Neural progenitor cell (in vitro differentiated cells): ENCODE results near the gene PRR19. TPM values are rescaled to one million over a fixed set of nuclear protein-coding genes. Genes with fewer than 3 reads are reported as not detected.
A peak's percentile ranks its signal among the peaks of the same experiment; 100 is the strongest.

Experiments
- DNase-seq: peaks from one replicate; pipeline ENCODE4 v3.0.0-alpha.2; 2016; ENCODE audit warnings: low spot score
- H2AFZ ChIP-seq: fragments of 200-600 bp; sonication (generic); replicated peaks from 2 replicates; pipeline ENCODE4 v1.6.1; 2016; ENCODE audit warnings: antibody characterized with exemption
- H3F3A ChIP-seq: fragments of 200-600 bp; sonication (generic); 2 replicates; pipeline ENCODE4 v1.6.1; 2016; ENCODE audit warnings: antibody characterized with exemption, low read depth
- H3K27ac ChIP-seq: fragments of 200-600 bp; sonication (generic); 2 replicates; pipeline ENCODE4 v1.5.1; 2016; ENCODE audit warnings: mild to moderate bottlenecking
- H3K27me3 ChIP-seq: fragments of 200-600 bp; sonication (generic); 2 replicates; pipeline ENCODE4 v1.6.1; 2016; ENCODE audit warnings: mild to moderate bottlenecking, moderate library complexity
- H3K36me3 ChIP-seq: fragments of 200-600 bp; sonication (generic); 2 replicates; pipeline ENCODE4 v1.5.1; 2016
- H3K4me1 ChIP-seq: fragments of 200-600 bp; sonication (generic); 2 replicates; pipeline ENCODE4 v1.6.1; 2016; ENCODE audit warnings: mixed run types
- H3K4me2 ChIP-seq: fragments of 200-600 bp; sonication (generic); 2 replicates; pipeline ENCODE4 v1.6.1; 2016
- H3K4me3 ChIP-seq: fragments of 200-600 bp; sonication (generic); 2 replicates; pipeline ENCODE4 v1.5.1; 2016
- H3K79me2 ChIP-seq: fragments of 200-600 bp; sonication (generic); 2 replicates; pipeline ENCODE4 v1.6.1; 2016; ENCODE audit warnings: low read depth
- H3K9ac ChIP-seq: fragments of 200-600 bp; sonication (generic); 2 replicates; pipeline ENCODE4 v1.6.1; 2016
- H3K9me3 ChIP-seq: fragments of 200-600 bp; sonication (generic); 2 replicates; pipeline ENCODE4 v1.5.1; 2016; ENCODE audit warnings: low read depth
- H4K20me1 ChIP-seq: fragments of 200-600 bp; sonication (generic); 2 replicates; pipeline ENCODE4 v1.6.1; 2016; ENCODE audit warnings: low read depth
- H3K27ac Mint-ChIP-seq: 3 replicates; pipeline ENCODE4 v1.8.0; 2021; ENCODE audit warnings: mixed read lengths
- H3K27me3 Mint-ChIP-seq: 2 replicates; pipeline ENCODE4 v1.8.0; 2022; ENCODE audit warnings: low read depth, mild to moderate bottlenecking, inconsistent platforms, moderate library complexity, mixed read lengths; ENCODE audit not compliant: insufficient read depth
- H3K36me3 Mint-ChIP-seq: 3 replicates; pipeline ENCODE4 v1.8.0; 2021; ENCODE audit warnings: mixed read lengths
- H3K4me1 Mint-ChIP-seq: 3 replicates; pipeline ENCODE4 v1.8.0; 2021; ENCODE audit warnings: mixed read lengths
- H3K4me3 Mint-ChIP-seq: 3 replicates; pipeline ENCODE4 v1.8.0; 2021; ENCODE audit warnings: mild to moderate bottlenecking, moderate library complexity, mixed read lengths
- H3K9me3 Mint-ChIP-seq: 3 replicates; pipeline ENCODE4 v1.8.0; 2020; ENCODE audit warnings: mixed read lengths
- EZH2 ChIP-seq: fragments of 200-600 bp; sonication (generic); IDR thresholded peaks from 2 replicates; pipeline ENCODE4 v1.6.1; 2017; ENCODE audit warnings: antibody characterized with exemption, mild to moderate bottlenecking, moderate library complexity
- EZH2phosphoT487 ChIP-seq: fragments of 200-600 bp; sonication (generic); IDR thresholded peaks from 2 replicates; pipeline ENCODE4 v1.6.1; 2017; ENCODE audit warnings: antibody characterized with exemption
- total RNA-seq: library from RNA; depleted of rRNA; stranded (reverse); fragments of >200 nt; gene quantifications from 2 replicates; pipeline ENCODE4 v1.2.3, GENCODE V29; 2015; ENCODE audit warnings: low replicate concordance
- TF ChIP-seq, protein P1 (sequence below): fragments of 200-600 bp; sonication (generic); IDR thresholded peaks from 2 replicates; pipeline ENCODE4 v1.5.1; 2017; ENCODE audit warnings: antibody characterized with exemption, mild to moderate bottlenecking

PRR19 gene
- total RNA-seq, 1 donor from 2014 or later: 1.0 TPM

DNA sequence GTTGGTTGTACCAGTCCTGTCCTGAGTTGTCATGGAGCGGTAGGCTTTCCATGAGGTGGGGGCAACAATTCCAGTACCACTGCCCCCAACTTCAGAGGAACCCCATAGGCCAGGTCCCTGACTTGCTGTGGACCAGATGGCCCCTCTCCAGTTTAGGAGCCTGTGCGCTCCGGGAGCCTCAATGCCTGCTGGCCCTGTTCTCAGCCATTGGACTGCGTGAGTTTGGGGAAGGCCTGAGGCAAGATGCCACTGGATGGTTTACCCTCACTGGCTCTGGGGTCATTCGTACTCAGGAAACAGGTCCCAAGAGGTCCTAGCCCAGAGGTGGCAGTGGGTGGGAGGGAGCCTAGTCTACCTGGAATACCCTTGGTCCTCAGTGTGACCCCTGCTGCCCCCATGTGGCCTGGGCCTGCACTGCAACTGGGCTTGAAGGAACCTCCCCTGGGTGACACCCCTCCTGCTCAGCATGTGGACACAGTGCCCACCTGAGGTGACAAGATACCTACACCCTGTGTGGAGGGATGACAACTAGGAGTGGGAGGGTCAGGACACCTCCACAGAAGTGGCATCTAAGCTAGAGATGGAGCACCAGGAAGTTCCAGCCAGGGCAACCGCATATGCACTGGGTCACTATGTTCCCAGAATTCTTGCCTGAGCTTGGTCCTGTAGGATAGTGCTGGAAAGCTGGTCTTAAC is 6.0 kb upstream of the PRR19 start:
- Histone ChIP-seq H3K4me1 (peaks cover under 1% of the 10 kb centered on the region), H3K9me3 (no peaks in the 10 kb centered on the region), H3K36me3 (no peaks in the 10 kb centered on the region), H3F3A (peaks cover 30% of the 10 kb centered on the region), H3K4me2 (no peak overlapping the region), H3K27me3 (no peaks in the 10 kb centered on the region), H4K20me1 (peaks cover 28% of the 10 kb centered on the region), H3K27ac (no peak overlapping the region), H3K9ac (no peak overlapping the region), H3K79me2 (peaks cover 10% of the 10 kb centered on the region), H2AFZ (no peak overlapping the region), H3K4me3 (no peak overlapping the region)
- peaks cover 10% of the 10 kb centered on the region for H3K27me3 Mint-ChIP-seq
- H3K4me1 Mint-ChIP-seq: peaks cover 7% of the 10 kb centered on the region
- TF ChIP-seq, protein P1, sequence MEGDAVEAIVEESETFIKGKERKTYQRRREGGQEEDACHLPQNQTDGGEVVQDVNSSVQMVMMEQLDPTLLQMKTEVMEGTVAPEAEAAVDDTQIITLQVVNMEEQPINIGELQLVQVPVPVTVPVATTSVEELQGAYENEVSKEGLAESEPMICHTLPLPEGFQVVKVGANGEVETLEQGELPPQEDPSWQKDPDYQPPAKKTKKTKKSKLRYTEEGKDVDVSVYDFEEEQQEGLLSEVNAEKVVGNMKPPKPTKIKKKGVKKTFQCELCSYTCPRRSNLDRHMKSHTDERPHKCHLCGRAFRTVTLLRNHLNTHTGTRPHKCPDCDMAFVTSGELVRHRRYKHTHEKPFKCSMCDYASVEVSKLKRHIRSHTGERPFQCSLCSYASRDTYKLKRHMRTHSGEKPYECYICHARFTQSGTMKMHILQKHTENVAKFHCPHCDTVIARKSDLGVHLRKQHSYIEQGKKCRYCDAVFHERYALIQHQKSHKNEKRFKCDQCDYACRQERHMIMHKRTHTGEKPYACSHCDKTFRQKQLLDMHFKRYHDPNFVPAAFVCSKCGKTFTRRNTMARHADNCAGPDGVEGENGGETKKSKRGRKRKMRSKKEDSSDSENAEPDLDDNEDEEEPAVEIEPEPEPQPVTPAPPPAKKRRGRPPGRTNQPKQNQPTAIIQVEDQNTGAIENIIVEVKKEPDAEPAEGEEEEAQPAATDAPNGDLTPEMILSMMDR: peak; percentile 91
- no peak for TF ChIP-seq EZH2phosphoT487
- no peaks in the 10 kb centered on the region for H3K9me3 Mint-ChIP-seq
- DNase-seq: peak; percentile 80
- no peak overlapping the region for H3K27ac Mint-ChIP-seq
- H3K4me3 Mint-ChIP-seq: no peak overlapping the region
- peaks cover 18% of the 10 kb centered on the region for H3K36me3 Mint-ChIP-seq

DNA sequence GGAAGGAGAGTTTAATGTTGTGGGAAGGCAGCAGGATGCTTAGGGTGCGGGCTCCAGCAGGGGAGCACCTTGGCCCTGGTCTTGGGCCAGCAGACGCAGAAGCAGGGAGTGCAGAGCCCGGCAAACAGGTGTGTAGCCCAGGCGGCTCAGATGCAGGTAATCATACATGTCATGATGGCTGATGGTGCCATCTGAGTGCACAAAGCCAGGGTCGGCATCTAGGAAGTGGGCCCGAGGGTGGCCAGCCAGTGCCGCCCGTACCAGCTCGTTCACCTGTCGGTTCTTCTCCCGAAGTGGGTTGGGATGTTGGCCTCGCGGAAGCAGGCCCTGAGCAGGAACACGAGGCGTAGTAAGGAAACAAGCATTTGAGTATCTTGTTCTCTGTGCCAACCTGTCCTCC is 4.9 kb upstream of the PRR19 start:
- no peaks in the 10 kb centered on the region for H3K36me3 ChIP-seq
- no peaks in the 10 kb centered on the region for H3K27me3 ChIP-seq
- Mint-ChIP-seq H3K36me3 (peaks cover 10% of the 10 kb centered on the region), H3K4me1 (peaks cover 14% of the 10 kb centered on the region), H3K9me3 (no peaks in the 10 kb centered on the region), H3K27me3 (peaks cover 10% of the 10 kb centered on the region), H3K4me3 (peak overlapping the region; percentile 6), H3K27ac (no peak overlapping the region)
- H3K9ac ChIP-seq: no peak overlapping the region
- no peak overlapping the region for H3K4me2 ChIP-seq
- peaks cover 8% of the 10 kb centered on the region for H3K4me1 ChIP-seq
- no peak overlapping the region for H2AFZ ChIP-seq
- no peak overlapping the region for H3K4me3 ChIP-seq
- H4K20me1 ChIP-seq: peaks cover 29% of the 10 kb centered on the region
- H3K79me2 ChIP-seq: peaks cover 20% of the 10 kb centered on the region
- no peak overlapping the region for H3K27ac ChIP-seq
- no peaks in the 10 kb centered on the region for H3K9me3 ChIP-seq
- peaks cover 32% of the 10 kb centered on the region for H3F3A ChIP-seq
- no peak for TF ChIP-seq EZH2
- TF ChIP-seq, protein P1: no peak
- no peak for TF ChIP-seq EZH2phosphoT487
- DNase-seq: no peak

DNA sequence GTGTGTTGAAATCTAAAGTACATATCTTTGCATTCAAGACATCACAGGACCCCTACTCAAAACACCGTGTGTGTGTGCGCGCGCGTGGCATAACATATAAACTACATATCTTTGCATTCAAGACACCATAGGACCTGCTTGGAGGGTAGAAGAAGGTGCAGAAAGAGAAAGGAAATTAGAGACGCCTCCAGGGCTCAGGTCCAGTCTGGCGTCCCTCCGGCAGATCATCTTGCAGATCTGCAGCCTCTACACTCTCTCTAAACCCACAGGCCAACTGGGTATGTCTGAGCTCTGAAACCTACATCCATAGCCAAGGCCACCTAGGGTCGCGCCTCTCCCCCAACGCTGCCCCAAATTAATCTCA is 1.2 kb downstream of the PRR19 start:
- H3K27ac Mint-ChIP-seq: peak overlapping the region; percentile 99
- peak overlapping the region; percentile 92 for H3K4me3 Mint-ChIP-seq
- Histone ChIP-seq H3K9me3 (no peaks in the 10 kb centered on the region), H2AFZ (peak overlapping the region; percentile 87), H3K4me1 (peaks cover 14% of the 10 kb centered on the region), H3K9ac (no peak overlapping the region), H4K20me1 (peaks cover 13% of the 10 kb centered on the region), H3K27ac (no peak overlapping the region), H3K4me3 (peak overlapping the region; percentile 77), H3K79me2 (peaks cover 22% of the 10 kb centered on the region), H3K4me2 (peak overlapping the region; percentile 91), H3K36me3 (no peaks in the 10 kb centered on the region), H3K27me3 (no peaks in the 10 kb centered on the region), H3F3A (peaks cover 21% of the 10 kb centered on the region)
- H3K27me3 Mint-ChIP-seq: peaks cover 10% of the 10 kb centered on the region
- TF ChIP-seq EZH2phosphoT487 (no peak), EZH2 (no peak)
- TF ChIP-seq, protein P1: no peak
- DNase-seq: no peak
- peaks cover 9% of the 10 kb centered on the region for H3K36me3 Mint-ChIP-seq
- no peaks in the 10 kb centered on the region for H3K9me3 Mint-ChIP-seq
- peaks cover 26% of the 10 kb centered on the region for H3K4me1 Mint-ChIP-seq
